GM23338 (cell line): ENCODE measurements around the gene BLOC1S5. TPM values are rescaled to one million over a fixed set of nuclear protein-coding genes. Genes with fewer than 3 reads are reported as not detected.

Experiments
- ATAC-seq: fragments of 200-7000 bp; cut with Tn5 transposase; 3 replicates; pipeline ENCODE4 v1.9.1; 2020
- DNase-seq: peaks from one replicate; pipeline ENCODE4 v3.0.0-alpha.2; 2015; ENCODE audit warnings: low spot score
- H2AFZ ChIP-seq: fragments of 200-600 bp; sonication (generic); 2 replicates; pipeline ENCODE4 v1.8.0; 2016; ENCODE audit warnings: antibody characterized with exemption, mild to moderate bottlenecking, moderate library complexity
- H3F3A ChIP-seq: fragments of 200-600 bp; sonication (generic); replicated peaks from 2 replicates; pipeline ENCODE4 v1.8.0; 2017; ENCODE audit warnings: antibody characterized with exemption, mixed run types, low read depth
- H3K27ac ChIP-seq: fragments of 200-600 bp; sonication (generic); 2 replicates; pipeline ENCODE4 v1.6.1; 2016; ENCODE audit warnings: low read depth
- H3K27me3 ChIP-seq: fragments of 200-600 bp; sonication (generic); 2 replicates; pipeline ENCODE4 v1.8.0; 2016; ENCODE audit warnings: mild to moderate bottlenecking, mixed run types, moderate library complexity; ENCODE audit not compliant: insufficient read depth
- H3K36me3 ChIP-seq: fragments of 200-600 bp; sonication (generic); 2 replicates; pipeline ENCODE4 v1.8.0; 2016; ENCODE audit warnings: mild to moderate bottlenecking; ENCODE audit not compliant: insufficient read depth
- H3K4me1 ChIP-seq: fragments of 200-600 bp; sonication (generic); 2 replicates; pipeline ENCODE4 v1.8.0; 2016; ENCODE audit warnings: mild to moderate bottlenecking, moderate library complexity; ENCODE audit not compliant: insufficient read depth
- H3K4me2 ChIP-seq: fragments of 200-600 bp; sonication (generic); 2 replicates; pipeline ENCODE4 v1.7.1; 2017; ENCODE audit warnings: mixed run types
- H3K4me3 ChIP-seq: fragments of 200-600 bp; sonication (generic); 2 replicates; pipeline ENCODE4 v1.6.1; 2016; ENCODE audit warnings: mixed run types
- H3K79me2 ChIP-seq: fragments of 200-600 bp; sonication (generic); replicated peaks from 2 replicates; pipeline ENCODE4 v1.8.0; 2017; ENCODE audit warnings: mild to moderate bottlenecking; ENCODE audit not compliant: insufficient read depth
- H3K9me2 ChIP-seq: fragments of 200-600 bp; sonication (generic); 2 replicates; pipeline ENCODE4 v1.8.0; 2017; ENCODE audit not compliant: insufficient read depth
- H4K20me1 ChIP-seq: fragments of 200-600 bp; sonication (generic); replicated peaks from 2 replicates; pipeline ENCODE4 v1.8.0; 2017; ENCODE audit warnings: mild to moderate bottlenecking; ENCODE audit not compliant: insufficient read depth
- H3K27ac Mint-ChIP-seq: 2 replicates; pipeline ENCODE4 v1.8.0; 2020; ENCODE audit warnings: inconsistent platforms, mild to moderate bottlenecking, moderate library complexity, mixed read lengths
- H3K27me3 Mint-ChIP-seq: 3 replicates; pipeline ENCODE4 v1.8.0; 2022; ENCODE audit warnings: low read depth, mild to moderate bottlenecking, moderate library complexity, mixed read lengths, inconsistent platforms; ENCODE audit not compliant: insufficient read depth, poor library complexity
- H3K36me3 Mint-ChIP-seq: 3 replicates; pipeline ENCODE4 v1.8.0; 2021; ENCODE audit warnings: low read depth, mild to moderate bottlenecking, inconsistent platforms, moderate library complexity, mixed read lengths
- H3K4me1 Mint-ChIP-seq: 3 replicates; pipeline ENCODE4 v1.8.0; 2020; ENCODE audit warnings: mild to moderate bottlenecking, inconsistent platforms, mixed read lengths
- H3K4me3 Mint-ChIP-seq: 3 replicates; pipeline ENCODE4 v1.8.0; 2021; ENCODE audit warnings: moderate library complexity, mild to moderate bottlenecking, inconsistent platforms, mixed read lengths
- H3K9me3 Mint-ChIP-seq: 3 replicates; pipeline ENCODE4 v1.8.0; 2020; ENCODE audit warnings: moderate library complexity, mild to moderate bottlenecking, inconsistent platforms, mixed read lengths
- CREB1 ChIP-seq: fragments of 250-450 bp; sonication (Bioruptor Pico); IDR thresholded peaks from 2 replicates; pipeline ENCODE4 v1.5.0; 2020; ENCODE audit warnings: low read depth, mild to moderate bottlenecking, moderate library complexity
- EZH2 ChIP-seq: fragments of 200-600 bp; sonication (generic); IDR thresholded peaks from one replicate; pipeline ENCODE4 v1.8.0; 2017; ENCODE audit warnings: antibody characterized with exemption, mild to moderate bottlenecking, low read depth; ENCODE audit not compliant: unreplicated experiment
- EZH2phosphoT487 ChIP-seq: fragments of 200-600 bp; sonication (generic); IDR thresholded peaks from one replicate; pipeline ENCODE4 v1.8.1; 2018; ENCODE audit warnings: antibody characterized with exemption; ENCODE audit not compliant: unreplicated experiment
- JUNB ChIP-seq: IDR thresholded peaks from one replicate; pipeline ENCODE4 v1.6.1; 2016; ENCODE audit warnings: antibody characterized with exemption; ENCODE audit not compliant: unreplicated experiment
- NANOG ChIP-seq: IDR thresholded peaks from 2 replicates; pipeline ENCODE4 v1.6.1; 2016; ENCODE audit warnings: antibody characterized with exemption, borderline replicate concordance
- POLR2AphosphoS5 ChIP-seq: IDR thresholded peaks from 2 replicates; pipeline ENCODE4 v1.6.1; 2016; ENCODE audit warnings: antibody characterized with exemption, low read depth
- STAT1 ChIP-seq: IDR thresholded peaks from one replicate; pipeline ENCODE4 v1.6.1; 2016; ENCODE audit warnings: antibody characterized with exemption; ENCODE audit not compliant: unreplicated experiment
- ZNF114 ChIP-seq: fragments of 250-450 bp; sonication (Bioruptor Pico); IDR thresholded peaks from 2 replicates; pipeline ENCODE4 v1.5.0; 2020; ENCODE audit warnings: mild to moderate bottlenecking, moderate library complexity
- ZNF331 ChIP-seq: fragments of 250-450 bp; sonication (Bioruptor Pico); IDR thresholded peaks from 2 replicates; pipeline ENCODE4 v1.5.0; 2020; ENCODE audit warnings: low read depth, mild to moderate bottlenecking, moderate library complexity
- polyA plus RNA-seq: library from polyadenylated mRNA; unstranded; fragments of >200 nt; fragmentation: Nextera tagmentation; extraction: Ambion mirVana; gene quantifications from 2 replicates; pipeline ENCODE4 v1.2.1, GENCODE V29; 2016
- total RNA-seq: library from RNA; depleted of rRNA; stranded (reverse); fragments of >200 nt; shearing (Covaris generic); gene quantifications from 2 replicates; pipeline ENCODE4 v1.2.3, GENCODE V29; 2014
- TF ChIP-seq, protein P1 (sequence below): IDR thresholded peaks from one replicate; pipeline ENCODE4 v1.6.1; 2018; ENCODE audit warnings: antibody characterized with exemption; ENCODE audit not compliant: unreplicated experiment
- TF ChIP-seq, protein P2 (sequence below): IDR thresholded peaks from 2 replicates; pipeline ENCODE4 v1.6.1; 2016; ENCODE audit warnings: antibody characterized with exemption
- TF ChIP-seq, protein P3 (sequence below), 2 experiments: fragments of 200-600 bp in 1 of 2; sonication (generic) in 1 of 2; conservative IDR thresholded peaks; 2 replicates each; pipeline versions ENCODE4 v1.5.1 to v1.6.1; 2016 to 2017; ENCODE audit warnings: antibody characterized with exemption in 2 of 2, low read depth in 2 of 2, mild to moderate bottlenecking in 2 of 2, moderate library complexity in 1 of 2

The BLOC1S5 gene
- total and polyA plus RNA-seq, 2 experiments from 2014 or later, result 14.9 to 16.6 TPM

DNA sequence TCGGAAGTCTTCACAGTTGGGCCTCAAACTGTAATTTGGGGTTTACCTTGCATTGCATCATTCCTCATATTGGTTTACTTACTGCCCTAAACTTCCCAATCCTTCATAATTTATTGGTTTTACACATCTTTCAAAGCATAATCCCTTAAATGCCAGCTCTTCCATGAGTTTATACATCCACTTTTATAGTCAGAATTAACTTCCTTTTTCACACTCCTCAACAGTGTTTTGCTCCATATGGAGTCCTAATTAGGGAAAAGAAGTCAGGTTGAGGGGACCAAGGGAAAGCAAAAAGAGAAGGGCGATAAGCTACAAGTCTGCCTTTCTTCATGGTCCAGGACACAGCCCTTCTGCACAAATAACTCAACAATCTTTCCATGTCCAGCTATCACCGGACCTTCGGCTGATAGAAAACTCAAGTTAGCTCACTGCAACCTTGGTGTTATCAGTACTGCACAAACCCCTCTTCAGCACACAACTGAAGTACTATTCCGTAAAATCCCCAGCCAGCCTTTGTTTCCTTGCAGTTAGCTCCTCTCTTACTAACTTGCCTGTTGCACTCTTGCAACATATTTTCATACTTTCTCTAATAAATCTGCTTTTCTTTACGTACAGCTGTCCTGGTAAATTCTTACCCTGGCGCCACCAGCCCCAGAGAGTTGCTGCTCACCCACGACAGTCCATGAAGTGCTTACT is 36.1 kb upstream of the BLOC1S5 start (continued):
- TF ChIP-seq ZNF114 (CRISPR knock-in tag) (no peak), EZH2 (no peak), STAT1 (no peak), JUNB (no peak)
- TF ChIP-seq, protein P1, sequence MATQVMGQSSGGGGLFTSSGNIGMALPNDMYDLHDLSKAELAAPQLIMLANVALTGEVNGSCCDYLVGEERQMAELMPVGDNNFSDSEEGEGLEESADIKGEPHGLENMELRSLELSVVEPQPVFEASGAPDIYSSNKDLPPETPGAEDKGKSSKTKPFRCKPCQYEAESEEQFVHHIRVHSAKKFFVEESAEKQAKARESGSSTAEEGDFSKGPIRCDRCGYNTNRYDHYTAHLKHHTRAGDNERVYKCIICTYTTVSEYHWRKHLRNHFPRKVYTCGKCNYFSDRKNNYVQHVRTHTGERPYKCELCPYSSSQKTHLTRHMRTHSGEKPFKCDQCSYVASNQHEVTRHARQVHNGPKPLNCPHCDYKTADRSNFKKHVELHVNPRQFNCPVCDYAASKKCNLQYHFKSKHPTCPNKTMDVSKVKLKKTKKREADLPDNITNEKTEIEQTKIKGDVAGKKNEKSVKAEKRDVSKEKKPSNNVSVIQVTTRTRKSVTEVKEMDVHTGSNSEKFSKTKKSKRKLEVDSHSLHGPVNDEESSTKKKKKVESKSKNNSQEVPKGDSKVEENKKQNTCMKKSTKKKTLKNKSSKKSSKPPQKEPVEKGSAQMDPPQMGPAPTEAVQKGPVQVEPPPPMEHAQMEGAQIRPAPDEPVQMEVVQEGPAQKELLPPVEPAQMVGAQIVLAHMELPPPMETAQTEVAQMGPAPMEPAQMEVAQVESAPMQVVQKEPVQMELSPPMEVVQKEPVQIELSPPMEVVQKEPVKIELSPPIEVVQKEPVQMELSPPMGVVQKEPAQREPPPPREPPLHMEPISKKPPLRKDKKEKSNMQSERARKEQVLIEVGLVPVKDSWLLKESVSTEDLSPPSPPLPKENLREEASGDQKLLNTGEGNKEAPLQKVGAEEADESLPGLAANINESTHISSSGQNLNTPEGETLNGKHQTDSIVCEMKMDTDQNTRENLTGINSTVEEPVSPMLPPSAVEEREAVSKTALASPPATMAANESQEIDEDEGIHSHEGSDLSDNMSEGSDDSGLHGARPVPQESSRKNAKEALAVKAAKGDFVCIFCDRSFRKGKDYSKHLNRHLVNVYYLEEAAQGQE, result no peak
- TF ChIP-seq, protein P2, sequence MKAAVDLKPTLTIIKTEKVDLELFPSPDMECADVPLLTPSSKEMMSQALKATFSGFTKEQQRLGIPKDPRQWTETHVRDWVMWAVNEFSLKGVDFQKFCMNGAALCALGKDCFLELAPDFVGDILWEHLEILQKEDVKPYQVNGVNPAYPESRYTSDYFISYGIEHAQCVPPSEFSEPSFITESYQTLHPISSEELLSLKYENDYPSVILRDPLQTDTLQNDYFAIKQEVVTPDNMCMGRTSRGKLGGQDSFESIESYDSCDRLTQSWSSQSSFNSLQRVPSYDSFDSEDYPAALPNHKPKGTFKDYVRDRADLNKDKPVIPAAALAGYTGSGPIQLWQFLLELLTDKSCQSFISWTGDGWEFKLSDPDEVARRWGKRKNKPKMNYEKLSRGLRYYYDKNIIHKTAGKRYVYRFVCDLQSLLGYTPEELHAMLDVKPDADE, result no peak

DNA sequence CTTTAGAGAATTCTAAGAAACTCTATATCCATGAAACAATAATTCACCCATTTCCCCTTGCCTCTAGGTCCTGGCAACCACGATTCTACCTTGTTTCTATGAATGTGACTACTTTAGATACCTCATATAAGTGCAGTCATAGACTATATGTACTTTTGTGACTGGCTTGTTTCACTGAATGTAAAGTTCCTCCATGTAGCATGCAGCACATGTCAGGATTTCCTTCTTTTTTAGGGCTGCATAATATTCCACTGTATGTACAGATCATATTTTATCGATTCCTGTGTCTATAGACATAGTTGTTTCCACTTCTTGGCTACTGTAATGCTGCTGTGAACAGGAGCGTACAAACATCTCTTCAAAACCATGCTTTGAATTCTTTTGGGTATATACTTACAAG is 26.5 kb upstream of the BLOC1S5 start:
- Mint-ChIP-seq H3K4me3 (no peak overlapping the region), H3K4me1 (peaks cover 11% of the 10 kb centered on the region), H3K36me3 (peaks cover 91% of the 10 kb centered on the region), H3K27me3 (no peaks in the 10 kb centered on the region), H3K9me3 (peaks cover 24% of the 10 kb centered on the region), H3K27ac (no peak overlapping the region)
- H3K36me3 ChIP-seq, result peaks cover 67% of the 10 kb centered on the region
- H3F3A ChIP-seq, result no peaks in the 10 kb centered on the region
- no peaks in the 10 kb centered on the region for H3K27me3 ChIP-seq
- H3K4me1 ChIP-seq, result no peaks in the 10 kb centered on the region; the same call in 1 of the 2 replicates
- H3K9me2 ChIP-seq, result no peaks in the 10 kb centered on the region
- H3K79me2 ChIP-seq, result peaks cover 87% of the 10 kb centered on the region
- no peak overlapping the region for H2AFZ ChIP-seq
- peaks cover 31% of the 10 kb centered on the region for H4K20me1 ChIP-seq
- ATAC-seq (no peak), DNase-seq (no peak)
- no peak overlapping the region for H3K4me2 ChIP-seq
- no peak overlapping the region for H3K27ac ChIP-seq
- H3K4me3 ChIP-seq, result no peak overlapping the region
- TF ChIP-seq CREB1 (CRISPR knock-in tag) (no peak), NANOG (no peak), JUNB (no peak), ZNF331 (no peak), EZH2phosphoT487 (no peak), POLR2AphosphoS5 (no peak), EZH2 (no peak), ZNF114 (CRISPR knock-in tag) (no peak)
- TF ChIP-seq, protein P3, sequence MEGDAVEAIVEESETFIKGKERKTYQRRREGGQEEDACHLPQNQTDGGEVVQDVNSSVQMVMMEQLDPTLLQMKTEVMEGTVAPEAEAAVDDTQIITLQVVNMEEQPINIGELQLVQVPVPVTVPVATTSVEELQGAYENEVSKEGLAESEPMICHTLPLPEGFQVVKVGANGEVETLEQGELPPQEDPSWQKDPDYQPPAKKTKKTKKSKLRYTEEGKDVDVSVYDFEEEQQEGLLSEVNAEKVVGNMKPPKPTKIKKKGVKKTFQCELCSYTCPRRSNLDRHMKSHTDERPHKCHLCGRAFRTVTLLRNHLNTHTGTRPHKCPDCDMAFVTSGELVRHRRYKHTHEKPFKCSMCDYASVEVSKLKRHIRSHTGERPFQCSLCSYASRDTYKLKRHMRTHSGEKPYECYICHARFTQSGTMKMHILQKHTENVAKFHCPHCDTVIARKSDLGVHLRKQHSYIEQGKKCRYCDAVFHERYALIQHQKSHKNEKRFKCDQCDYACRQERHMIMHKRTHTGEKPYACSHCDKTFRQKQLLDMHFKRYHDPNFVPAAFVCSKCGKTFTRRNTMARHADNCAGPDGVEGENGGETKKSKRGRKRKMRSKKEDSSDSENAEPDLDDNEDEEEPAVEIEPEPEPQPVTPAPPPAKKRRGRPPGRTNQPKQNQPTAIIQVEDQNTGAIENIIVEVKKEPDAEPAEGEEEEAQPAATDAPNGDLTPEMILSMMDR (conservative IDR thresholded peaks at IDR 0.05; ENCODE audit: low read depth in 2 of 2), result no peak
- TF ChIP-seq, protein P2, result no peak
